DMS 273 treated with DMSO at 0.1 percent for 48 hours (cell line): Measurements from ENCODE around the gene LRP1-AS.
A peak's percentile ranks its signal among the peaks of the same experiment; 100 is the strongest.
"Not testable (repeated sequence)": the region's sequence is repeated elsewhere in the genome, so short reads cannot be mapped to it uniquely, and the experiment has no call there.

Experiments used
- DNase-seq: peaks from one replicate; lab custom pipeline; 2025; lab: John Stamatoyannopoulos, UW

Gene LRP1-AS

DNA sequence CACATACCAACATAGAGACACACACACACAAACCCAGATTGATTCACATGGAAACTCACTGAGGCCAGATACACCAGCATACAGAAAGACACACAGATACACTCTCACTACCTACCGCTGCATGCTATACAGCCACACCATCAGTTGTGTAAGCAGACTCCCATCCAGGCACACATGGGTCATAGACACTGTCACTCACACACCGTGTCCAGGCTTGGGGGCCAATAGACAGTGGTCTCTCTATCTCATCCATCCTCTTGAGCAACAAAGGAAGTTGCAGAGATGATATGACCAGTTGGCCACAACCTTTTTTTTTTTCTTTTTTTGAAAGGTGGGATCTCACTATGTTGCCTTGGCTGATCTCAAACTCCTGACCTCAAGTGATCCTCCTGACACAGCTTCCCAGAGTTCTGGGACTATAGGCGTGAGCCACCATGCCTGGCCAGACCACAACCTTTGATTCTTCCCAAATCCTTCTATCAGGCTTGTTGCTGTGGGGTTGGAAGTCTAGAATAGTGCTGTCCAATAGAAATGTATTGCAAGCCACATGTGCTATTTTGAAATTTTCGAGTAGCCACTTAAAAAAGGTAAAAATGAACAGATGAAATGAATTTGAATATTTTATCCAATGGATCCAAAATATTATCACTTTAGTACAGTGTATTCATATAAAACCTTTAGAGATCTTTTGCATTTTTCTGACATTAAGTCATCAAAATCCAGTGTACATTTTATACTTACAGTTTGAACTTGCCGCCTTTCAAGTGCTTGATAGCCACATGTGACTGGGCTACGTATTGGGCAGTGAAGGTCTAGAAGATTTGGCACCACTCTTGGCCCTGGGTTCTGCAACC, 7.4 kb downstream of the LRP1-AS start:
- DNase-seq, result no peak

DNA sequence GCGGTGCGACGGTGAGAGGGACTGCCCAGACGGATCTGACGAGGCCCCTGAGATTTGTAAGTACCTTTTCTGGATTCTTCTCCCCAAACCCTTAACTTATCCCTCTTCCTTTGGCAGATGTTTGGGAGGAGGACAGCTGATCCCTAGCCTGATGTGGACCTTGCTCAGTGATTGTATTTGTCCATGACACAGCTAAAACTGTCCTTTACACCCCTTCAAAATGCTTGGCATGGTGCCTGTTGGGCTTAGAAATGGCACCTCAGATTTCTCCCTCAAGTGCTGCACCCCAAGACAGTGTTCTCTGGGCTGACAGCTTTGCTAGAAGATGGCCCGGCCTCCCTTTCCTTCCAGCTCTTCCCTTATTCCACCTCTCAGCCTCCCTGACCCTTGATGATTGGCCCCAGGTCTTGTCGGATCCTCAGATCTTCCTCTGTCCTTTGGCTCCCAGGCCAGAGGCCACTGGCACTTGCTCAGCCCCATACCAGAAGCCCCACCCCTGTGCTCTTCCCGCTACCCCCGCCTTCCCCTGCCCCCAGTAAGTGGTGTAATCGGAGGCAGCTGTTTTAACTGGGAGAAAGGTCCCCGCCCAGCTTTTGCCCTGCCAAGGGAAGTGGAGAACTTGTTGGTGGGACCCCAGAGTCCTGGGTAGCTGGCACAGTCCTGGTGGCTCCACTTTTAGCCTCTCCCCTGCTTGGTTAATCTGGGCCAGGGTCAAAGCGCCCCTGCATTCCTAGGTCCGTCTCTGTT, 8.7 kb downstream of the LRP1-AS start:
- no peak for DNase-seq

DNA sequence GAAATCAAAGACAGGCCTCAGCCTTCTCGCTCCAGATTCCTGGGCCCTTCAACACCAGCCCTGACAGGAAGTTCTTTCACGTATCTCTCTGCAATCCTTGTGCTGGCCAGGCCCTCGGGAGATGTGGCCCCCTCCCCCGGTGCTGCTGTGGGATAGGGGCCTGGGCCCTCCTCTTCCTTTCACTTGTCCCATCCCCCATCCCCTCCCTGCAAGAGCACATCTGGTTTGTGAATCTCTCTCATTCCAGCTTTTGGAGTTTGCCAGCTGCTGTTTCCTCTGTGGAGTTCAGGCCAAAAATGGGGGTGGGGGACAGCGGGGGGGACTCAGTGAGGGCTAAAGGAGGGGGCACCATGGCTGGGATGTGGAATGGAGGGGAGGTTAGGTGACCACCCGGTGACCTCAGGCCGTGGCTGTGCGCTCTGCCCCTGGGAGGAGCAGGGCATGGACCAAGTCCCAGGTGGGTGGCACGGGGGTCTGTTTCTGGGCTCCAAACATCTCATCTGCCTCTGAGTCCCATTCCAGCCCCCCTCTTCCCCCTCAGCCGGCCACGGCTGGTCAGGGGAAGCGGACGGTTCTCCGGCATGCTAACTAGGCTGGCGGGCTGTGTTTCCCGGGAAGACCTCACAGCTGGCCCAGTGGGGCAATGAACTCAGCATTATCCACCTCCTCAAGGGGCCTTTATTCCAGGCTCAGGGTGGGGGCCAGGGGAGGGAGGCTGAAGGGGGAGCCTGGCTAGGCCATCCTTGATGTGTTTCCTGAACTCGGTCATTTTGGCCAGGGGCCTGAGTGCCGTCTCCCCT, 11.7 kb downstream of the LRP1-AS start:
- DNase-seq, result no peak

DNA sequence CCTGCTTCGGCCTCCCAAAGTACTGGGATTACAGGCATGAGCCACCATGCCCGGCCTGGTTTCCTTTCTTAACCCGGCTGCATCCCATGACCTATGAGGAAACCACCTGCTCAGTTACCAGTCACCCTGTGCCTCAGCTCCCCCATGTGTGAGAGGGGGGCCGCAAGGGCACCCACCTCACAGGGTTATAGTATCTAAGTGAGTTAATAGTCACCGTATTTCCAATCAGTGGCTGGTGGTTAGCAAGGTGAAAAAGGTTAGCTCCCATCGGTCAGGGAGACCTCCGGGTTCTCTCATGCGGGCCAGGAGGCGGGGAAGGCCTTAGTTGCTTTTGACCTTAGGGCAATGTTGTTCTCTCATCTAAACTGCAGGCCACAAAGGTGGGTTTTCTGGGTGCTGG, 12.5 kb downstream of the LRP1-AS start:
- no peak for DNase-seq

DNA sequence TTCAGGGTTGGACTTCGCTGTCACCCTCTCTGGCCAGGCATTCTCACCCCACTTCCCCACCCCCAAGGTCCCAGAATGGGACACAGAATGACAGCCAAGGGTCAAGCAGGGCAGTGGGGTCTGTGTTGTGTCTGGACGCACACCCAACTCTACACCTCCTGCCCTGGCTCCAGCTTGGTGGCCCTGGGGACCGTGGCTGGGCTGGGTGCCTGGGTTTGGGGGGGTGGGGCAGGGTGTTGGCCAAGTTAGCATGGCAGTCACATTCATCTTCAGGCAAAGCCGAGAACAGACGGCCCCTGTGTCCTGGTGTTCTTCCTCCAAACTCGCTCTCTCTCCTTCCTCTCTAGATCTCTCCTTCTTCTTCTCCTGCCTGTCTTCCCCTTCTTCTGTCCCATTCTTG, 13.5 kb downstream of the LRP1-AS start:
- no peak for DNase-seq

DNA sequence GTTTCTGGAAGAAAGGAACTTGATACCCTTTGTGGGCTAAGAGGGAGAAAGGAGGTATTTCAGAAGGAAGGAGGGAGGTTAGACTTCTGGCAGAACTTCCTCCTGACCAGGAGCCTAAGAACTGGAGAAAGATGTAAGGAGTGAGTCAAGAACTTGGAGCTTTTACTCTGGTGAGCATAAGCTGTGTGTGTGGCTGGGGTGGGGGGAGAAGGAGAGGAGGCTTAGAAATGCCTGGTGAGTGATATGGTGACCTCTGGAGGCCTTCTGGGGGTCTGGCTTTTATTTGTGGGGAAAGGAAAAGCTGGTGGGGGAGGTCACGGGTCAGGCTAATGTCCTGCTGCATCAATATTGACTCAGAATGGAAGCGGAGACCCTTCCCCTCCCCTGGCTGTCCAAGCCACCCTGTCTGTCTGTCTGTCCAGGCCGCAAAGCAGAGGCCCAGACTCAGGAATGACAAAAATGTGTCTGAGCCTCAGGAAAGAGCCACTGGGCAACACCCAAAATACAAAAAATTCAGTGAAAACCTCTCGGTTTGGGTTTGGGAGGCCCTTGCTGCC, 14.3 kb downstream of the LRP1-AS start:
- DNase-seq, result no peak

DNA sequence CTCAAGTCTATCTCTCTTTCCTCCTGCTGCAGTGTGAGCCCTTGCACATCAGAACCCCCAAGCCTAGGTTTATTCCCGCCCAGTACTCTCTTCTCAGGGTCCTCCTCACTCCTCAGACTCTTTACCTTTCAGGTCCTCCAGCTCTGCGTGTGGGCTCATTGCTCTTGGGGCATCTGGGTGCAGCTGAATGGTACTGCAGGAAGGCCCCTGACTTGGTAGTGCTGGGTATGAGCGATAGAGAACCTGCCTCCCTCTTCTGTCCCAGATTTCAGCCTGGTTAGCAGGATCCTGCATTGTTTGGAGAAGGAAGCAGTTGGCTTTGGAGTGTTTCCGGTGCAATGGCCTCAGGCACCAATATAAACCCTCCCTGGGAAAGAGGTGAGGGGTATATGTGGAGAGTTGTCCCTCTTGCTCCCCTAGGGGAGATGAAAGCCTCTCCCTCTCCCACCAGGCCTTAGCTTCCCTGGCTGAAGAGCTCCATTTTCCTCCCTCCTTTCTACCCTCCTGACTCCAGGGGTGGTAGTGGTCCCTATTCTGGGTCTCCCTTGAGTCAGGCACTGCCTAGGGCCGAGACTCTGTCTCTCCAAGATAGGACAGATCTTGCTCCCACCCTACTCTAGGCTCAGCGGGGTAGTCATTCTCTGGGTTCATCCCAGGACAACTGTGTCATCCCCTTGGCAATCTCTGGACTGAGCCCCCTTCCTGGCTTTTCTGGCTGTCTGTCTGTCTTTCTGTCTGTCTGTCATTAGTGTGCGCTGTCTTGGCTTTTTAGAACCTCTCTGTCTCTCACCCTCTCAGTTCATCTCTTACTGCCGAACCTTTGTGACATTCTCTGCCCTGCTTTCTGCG, 15.3 kb downstream of the LRP1-AS start:
- DNase-seq, result no peak

DNA sequence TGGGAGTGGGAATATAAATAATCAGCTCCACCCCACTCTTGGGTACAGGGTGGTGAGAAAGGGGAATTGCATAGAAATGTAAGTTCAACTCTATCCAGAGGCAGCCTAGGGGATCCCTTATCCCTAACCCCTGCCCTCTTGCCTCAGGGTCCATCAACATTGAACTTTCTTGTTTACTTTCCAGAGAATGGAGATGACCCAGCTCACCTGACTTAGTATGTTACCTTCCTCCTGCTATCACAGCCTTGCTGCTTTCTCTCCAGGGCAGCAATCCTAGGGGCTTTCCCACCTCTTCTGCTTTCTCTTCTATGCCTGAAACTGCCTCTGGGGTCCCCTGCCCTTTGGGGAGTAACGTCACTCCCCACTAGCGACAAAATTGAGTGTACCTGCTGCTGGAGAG, 16.5 kb downstream of the LRP1-AS start:
- DNase-seq, result no peak

DNA sequence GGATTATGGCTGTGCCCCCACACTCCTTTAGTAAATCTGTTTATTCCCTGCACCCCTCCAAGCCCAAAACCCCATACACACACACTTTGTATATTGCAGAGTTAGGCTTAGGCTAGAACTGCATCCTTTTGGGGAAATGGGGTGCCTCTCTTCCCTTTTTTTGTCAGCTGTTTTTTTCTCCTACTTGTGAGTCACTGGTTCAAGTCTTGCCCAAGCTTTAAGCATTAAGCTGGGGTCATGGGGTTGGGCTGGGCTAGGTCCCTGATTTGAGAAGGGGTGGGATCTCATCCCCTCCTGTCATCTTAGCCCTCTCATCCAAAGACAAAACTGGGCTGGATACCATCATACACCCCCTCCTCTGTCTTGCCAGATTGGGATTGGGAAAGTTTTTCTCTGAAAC, 17.5 kb downstream of the LRP1-AS start:
- no peak for DNase-seq

DNA sequence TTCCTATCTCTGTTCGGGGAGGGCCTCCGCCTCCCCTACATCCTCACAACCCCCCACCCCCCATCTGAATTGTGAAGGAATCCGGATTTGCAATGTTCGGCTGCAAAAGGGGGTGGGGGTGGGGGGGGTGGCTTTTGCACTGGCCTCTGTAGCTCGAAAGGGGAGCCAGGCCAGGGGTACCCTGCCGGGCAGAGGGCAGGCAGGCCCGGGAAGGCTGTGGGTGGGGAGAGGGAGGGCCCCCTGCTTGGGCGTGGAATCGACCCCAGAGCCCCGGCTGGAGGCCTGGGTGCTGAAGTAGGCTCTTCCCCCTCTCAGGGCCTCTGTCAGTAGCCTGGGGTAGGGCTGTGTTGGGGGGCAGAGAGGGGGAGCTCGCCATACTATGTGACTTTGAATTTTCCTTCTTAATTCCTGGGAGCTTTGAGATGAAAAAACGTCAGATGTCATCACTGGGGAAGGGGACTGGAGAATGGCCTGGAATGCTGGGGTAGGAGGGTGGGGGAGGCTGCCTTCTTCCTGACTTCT, 18.0 kb downstream of the LRP1-AS start:
- no peak for DNase-seq

DNA sequence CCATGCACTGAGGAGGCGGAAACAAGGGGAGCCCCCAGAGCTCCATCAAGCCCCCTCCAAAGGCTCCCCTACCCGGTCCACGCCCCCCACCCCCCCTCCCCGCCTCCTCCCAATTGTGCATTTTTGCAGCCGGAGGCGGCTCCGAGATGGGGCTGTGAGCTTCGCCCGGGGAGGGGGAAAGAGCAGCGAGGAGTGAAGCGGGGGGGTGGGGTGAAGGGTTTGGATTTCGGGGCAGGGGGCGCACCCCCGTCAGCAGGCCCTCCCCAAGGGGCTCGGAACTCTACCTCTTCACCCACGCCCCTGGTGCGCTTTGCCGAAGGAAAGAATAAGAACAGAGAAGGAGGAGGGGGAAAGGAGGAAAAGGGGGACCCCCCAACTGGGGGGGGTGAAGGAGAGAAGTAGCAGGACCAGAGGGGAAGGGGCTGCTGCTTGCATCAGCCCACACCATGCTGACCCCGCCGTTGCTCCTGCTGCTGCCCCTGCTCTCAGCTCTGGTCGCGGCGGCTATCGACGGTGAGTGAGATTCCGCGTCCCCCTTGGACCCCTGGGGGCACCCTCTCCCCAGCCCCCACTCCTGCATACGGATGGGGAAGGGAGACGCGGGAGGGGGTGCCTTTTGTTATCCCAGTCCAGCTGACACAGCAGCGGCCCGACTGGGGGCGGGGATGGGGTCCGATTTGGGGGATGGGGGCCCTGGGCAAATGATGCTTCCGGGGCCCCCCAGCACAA, 18.7 kb downstream of the LRP1-AS start:
- no peak for DNase-seq

DNA sequence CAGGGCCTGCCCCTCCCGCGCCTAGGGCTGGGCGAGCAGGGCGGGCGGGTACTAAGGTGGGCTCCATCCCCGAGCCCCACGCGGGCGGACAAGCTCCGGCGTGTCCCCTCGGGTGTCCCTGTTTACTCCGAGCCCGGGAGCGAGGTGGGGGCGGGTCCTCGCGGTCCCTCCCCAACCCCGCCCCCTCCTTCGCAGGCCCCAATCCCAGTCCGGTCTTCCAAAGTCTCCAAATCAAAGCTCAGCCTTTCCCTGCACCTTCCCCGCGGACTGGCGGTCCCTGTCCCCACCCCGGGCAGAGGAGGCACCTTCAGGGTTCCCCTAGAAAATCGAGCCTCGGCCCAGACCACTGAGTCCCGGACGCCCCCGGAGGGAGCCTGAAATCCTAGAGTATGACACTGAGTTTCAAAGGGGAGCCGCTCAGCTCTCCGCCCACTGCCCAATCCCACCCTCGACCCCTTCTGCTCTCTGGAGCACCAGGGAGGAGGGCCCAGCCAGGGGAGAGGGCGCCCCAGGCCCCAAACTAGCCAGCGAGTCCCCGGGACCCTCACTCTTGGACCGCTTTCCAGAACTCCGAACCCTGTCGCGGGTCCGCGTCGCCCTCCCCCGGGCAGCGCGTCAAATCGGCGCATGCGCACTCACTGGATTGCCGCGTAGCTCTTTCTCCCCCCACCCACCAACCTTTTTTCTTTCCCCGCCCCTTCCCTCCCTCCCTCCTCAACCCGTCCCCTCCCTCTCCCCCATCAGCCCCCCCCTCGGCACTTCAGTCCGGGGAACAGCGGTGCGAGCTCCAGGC, 19.5 kb downstream of the LRP1-AS start, which contains the start of gene LRP1:
LRP1 (plus strand) TSS at position 758 of the 793 bp plus-strand sequence. CDS start 482 bp downstream, outside the sequence.
- peak; percentile 46 for DNase-seq

DNA sequence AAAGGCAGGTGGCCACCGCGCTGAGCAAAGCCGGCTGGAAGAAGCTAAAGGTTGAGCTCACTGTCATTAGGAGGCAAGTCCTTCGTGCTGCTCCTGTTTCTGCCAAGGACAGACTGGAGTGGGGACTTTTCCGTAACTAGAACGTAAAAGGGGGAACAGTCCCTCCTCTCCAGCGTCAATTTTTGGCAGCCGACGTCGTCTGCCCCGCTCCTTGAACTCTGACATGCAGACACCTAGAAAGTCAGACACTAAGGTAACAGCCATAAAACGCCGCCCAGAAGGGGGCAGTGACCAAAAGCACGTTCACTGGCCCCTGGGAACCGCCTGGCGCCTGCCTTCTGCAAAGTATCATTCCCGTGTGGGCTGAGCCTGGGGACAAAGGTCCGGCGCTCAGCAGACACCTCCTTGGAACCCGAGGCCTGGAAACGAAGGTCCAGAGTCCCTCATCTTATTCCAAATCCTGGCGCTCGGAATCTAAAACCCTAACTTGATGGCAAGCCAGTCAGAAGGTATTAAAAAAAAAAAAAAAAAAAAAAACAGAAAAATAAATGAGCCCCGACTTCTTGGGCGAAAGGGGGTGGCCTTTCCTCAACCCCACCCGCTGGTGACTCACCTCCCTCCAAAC, 20.2 kb downstream of the LRP1-AS start:
- DNase-seq, result no peak

DNA sequence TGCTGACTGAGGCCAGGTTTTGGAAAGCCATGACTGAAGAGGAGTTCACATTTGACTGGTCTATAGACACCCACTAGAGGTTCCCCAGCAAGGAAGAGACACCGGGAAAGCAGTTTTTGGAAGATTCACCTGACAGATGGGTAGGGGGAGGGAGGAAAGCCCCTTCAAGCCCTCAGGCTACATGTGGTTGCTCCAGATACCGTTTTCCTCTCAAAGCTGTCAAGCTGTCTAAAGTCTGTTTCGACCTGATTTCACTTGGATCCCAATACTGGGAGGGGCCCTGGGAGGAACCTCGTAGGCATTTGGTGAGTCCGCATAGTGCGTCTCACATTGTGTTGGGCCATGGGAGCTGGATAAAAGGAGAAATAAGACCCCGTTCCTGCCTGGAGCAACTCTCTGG, 20.9 kb downstream of the LRP1-AS start:
- DNase-seq, result no peak

DNA sequence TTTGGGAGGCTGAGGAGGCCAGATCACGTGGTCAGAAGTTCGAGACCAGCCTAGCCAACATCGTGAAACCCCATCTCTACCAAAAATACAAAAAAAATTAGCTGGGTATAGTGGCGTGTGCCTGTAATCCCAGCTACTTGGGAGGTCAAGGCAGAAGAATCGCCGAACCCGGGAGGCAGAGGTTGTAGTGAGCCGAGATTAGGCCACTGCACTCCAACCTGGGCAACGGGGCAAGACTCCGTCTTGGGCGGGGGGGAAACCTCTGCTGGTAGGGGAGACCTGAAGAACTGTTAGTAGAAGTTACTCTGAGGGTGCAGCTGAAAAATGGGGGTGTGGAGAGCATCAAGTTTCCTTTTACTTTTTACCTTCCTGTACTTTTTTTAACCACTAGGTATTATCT, 21.4 kb downstream of the LRP1-AS start:
- no peak for DNase-seq

DNA sequence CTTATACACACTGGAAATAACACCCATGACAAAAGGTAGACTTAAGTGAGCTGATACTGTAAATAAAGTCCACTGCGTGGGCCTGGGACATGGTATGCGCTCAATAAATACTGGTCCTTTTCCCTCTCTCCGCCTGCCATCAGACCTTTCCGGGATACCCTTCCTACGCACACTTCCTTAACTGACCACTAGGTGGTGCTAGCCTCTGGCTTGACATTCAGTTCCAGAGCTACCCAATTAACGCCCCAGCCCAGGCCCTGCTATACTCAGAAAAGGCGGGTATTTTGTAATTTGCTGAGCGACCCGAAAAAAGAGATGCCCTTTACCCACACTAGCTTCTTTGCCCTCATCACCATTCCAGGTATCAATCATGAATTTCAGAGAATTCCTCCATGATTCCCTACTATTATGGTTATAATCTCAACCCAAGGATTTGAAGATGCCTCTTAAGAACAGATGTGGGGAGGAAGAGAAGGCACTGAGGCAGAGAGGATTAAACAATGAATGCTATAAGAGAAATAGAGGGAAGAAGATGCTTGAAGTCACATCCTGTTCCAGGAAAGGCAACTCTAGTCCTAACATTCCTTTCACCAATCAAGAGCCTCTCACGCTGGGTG, 23.1 kb downstream of the LRP1-AS start:
- DNase-seq, result no peak

DNA sequence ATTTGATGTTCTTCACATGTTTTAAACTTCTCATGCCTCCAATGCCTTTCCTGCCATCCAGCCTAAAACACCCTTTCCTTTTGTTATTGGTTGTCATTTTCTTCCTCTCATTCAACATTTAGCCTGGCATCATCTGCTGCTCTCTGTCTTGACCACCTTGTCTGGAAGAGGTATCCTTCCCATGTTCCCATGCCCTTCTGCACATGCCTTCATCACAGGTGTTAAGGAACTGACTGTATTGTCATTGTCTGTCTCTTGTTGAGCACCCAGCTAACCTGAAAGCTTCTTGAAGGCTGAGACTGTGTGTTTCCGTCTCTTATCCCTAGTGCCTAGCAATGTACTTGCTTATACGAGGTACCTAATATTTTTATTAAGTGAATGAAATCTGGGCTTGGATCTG, 23.6 kb downstream of the LRP1-AS start:
- no peak for DNase-seq

DNA sequence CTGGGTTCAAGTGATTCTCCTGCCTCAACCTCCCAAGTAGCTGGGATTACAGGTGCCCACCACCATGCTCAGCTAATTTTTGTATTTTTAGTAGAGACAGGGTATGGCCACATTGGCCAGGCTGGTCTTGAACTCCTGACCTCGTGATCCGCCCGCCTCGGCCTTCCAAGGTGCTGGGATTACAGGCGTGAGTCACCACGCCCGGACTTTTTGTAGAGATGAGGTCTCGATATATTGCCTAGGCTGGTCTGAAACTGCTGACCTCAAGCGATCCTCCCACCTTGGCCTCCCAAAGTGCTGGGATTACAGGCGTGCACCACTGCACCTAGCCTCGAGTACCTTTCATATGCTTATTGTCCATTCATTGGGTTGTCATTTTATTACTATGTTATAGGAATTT, 26.7 kb downstream of the LRP1-AS start:
- DNase-seq, result not testable (repeated sequence)
